ENCODE measurements around the gene MYOZ2.

DNA sequence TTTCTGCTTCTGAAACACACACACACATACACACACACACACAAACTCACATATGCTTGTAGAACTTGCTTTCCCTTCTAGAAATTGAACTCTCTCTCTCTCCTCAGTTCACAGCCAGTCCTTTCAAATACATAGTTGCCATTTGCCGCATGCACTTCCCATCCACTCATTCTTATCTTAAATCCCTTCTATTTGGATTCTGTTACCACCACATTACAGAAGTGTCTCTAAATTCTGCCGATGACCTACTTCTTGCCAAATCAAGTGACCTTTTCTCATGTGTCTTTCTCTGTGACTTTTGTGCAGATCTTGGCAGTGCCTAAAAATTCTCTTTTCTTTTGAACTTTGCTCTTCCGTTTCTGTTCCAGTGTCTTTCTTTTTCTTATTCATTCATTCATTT lies 7.5 kb upstream of the MYOZ2 start:
- TF ChIP-seq, protein P1, sequence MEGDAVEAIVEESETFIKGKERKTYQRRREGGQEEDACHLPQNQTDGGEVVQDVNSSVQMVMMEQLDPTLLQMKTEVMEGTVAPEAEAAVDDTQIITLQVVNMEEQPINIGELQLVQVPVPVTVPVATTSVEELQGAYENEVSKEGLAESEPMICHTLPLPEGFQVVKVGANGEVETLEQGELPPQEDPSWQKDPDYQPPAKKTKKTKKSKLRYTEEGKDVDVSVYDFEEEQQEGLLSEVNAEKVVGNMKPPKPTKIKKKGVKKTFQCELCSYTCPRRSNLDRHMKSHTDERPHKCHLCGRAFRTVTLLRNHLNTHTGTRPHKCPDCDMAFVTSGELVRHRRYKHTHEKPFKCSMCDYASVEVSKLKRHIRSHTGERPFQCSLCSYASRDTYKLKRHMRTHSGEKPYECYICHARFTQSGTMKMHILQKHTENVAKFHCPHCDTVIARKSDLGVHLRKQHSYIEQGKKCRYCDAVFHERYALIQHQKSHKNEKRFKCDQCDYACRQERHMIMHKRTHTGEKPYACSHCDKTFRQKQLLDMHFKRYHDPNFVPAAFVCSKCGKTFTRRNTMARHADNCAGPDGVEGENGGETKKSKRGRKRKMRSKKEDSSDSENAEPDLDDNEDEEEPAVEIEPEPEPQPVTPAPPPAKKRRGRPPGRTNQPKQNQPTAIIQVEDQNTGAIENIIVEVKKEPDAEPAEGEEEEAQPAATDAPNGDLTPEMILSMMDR (IDR thresholded peaks at IDR 0.05) = no peak
- no peak for TF ChIP-seq POLR2A (IDR thresholded peaks at IDR 0.05)
